Stimulated activated memory B cell treated with anti-CD40 and anti-IgM and Interleukin-4, amounts not matched to agents 10 μg/mL and 1 μg/mL and 100 μg/mL, for 72 hours (primary cell): Measurements from ENCODE around the gene HYDIN.
"Not testable (repeated sequence)": the region's sequence is repeated elsewhere in the genome, so short reads cannot be mapped to it uniquely, and the experiment has no call there.

ENCODE experiments used
- ATAC-seq: fragments of 150-1000 bp; cut with Tn5 transposase; 2 replicates; pipeline ENCODE4 v1.10.0; 2021
- H3K27ac Mint-ChIP-seq: one replicate; pipeline ENCODE4 v1.8.0; 2022; ENCODE audit warnings: mild to moderate bottlenecking, mixed read lengths
- H3K27me3 Mint-ChIP-seq: one replicate; pipeline ENCODE4 v1.8.0; 2022; ENCODE audit warnings: mixed read lengths
- H3K36me3 Mint-ChIP-seq: one replicate; pipeline ENCODE4 v1.8.0; 2022; ENCODE audit warnings: mixed read lengths
- H3K4me1 Mint-ChIP-seq: one replicate; pipeline ENCODE4 v1.8.0; 2022; ENCODE audit warnings: mixed read lengths
- H3K4me3 Mint-ChIP-seq: one replicate; pipeline ENCODE4 v1.8.0; 2022; ENCODE audit warnings: mild to moderate bottlenecking, moderate library complexity, mixed read lengths
- H3K9me3 Mint-ChIP-seq: one replicate; pipeline ENCODE4 v1.8.0; 2022; ENCODE audit warnings: mixed read lengths

Gene HYDIN

GRCh38 chr16:71009440-71010223 lies 220.9 kb downstream of the HYDIN start:
- H3K27ac Mint-ChIP-seq, H3K4me1 Mint-ChIP-seq, H3K4me3 Mint-ChIP-seq, H3K9me3 Mint-ChIP-seq, ATAC-seq, H3K36me3 Mint-ChIP-seq, H3K27me3 Mint-ChIP-seq: not testable (repeated sequence)

- H3K4me1 Mint-ChIP-seq, H3K4me3 Mint-ChIP-seq, H3K36me3 Mint-ChIP-seq, H3K9me3 Mint-ChIP-seq, H3K27me3 Mint-ChIP-seq, H3K27ac Mint-ChIP-seq: not testable (repeated sequence)
- peak; percentile 27 for ATAC-seq
These were observed 224.0 kb downstream of the HYDIN start for GRCh38 chr16:71006516-71006915.

GRCh38 chr16:70999735-71000134 lies 230.8 kb downstream of the HYDIN start:
- not testable (repeated sequence) for H3K27ac Mint-ChIP-seq

GRCh38 chr16:70995799-70996198 lies 234.7 kb downstream of the HYDIN start:
- not testable (repeated sequence) for H3K36me3 Mint-ChIP-seq, H3K27me3 Mint-ChIP-seq, H3K27ac Mint-ChIP-seq, ATAC-seq, H3K4me3 Mint-ChIP-seq, H3K9me3 Mint-ChIP-seq, H3K4me1 Mint-ChIP-seq

More at GRCh38 chr16:70999735-71000134, 230.8 kb downstream of the HYDIN start:
- H3K36me3 Mint-ChIP-seq, ATAC-seq, H3K9me3 Mint-ChIP-seq, H3K27me3 Mint-ChIP-seq, H3K4me1 Mint-ChIP-seq, H3K4me3 Mint-ChIP-seq: not testable (repeated sequence)

GRCh38 chr16:70992511-70992910 lies 238.0 kb downstream of the HYDIN start:
- not testable (repeated sequence) for H3K4me3 Mint-ChIP-seq, H3K4me1 Mint-ChIP-seq, H3K27me3 Mint-ChIP-seq, ATAC-seq, H3K9me3 Mint-ChIP-seq, H3K27ac Mint-ChIP-seq, H3K36me3 Mint-ChIP-seq

- ATAC-seq, H3K27me3 Mint-ChIP-seq, H3K36me3 Mint-ChIP-seq, H3K9me3 Mint-ChIP-seq, H3K4me3 Mint-ChIP-seq, H3K4me1 Mint-ChIP-seq, H3K27ac Mint-ChIP-seq: not testable (repeated sequence)
These were observed 243.4 kb downstream of the HYDIN start for GRCh38 chr16:70987019-70987715.

GRCh38 chr16:70984675-70985074 lies 245.8 kb downstream of the HYDIN start:
- not testable (repeated sequence) for H3K4me1 Mint-ChIP-seq, H3K27ac Mint-ChIP-seq

GRCh38 chr16:70968332-70968731 lies 262.2 kb downstream of the HYDIN start:
- not testable (repeated sequence) for H3K4me1 Mint-ChIP-seq, H3K36me3 Mint-ChIP-seq, H3K27ac Mint-ChIP-seq, H3K9me3 Mint-ChIP-seq, H3K27me3 Mint-ChIP-seq, H3K4me3 Mint-ChIP-seq, ATAC-seq

More at GRCh38 chr16:70984675-70985074, 245.8 kb downstream of the HYDIN start:
- H3K9me3 Mint-ChIP-seq, H3K36me3 Mint-ChIP-seq, ATAC-seq, H3K4me3 Mint-ChIP-seq, H3K27me3 Mint-ChIP-seq: not testable (repeated sequence)

GRCh38 chr16:70960169-70960568 lies 270.4 kb downstream of the HYDIN start:
- not testable (repeated sequence) for H3K4me3 Mint-ChIP-seq, H3K9me3 Mint-ChIP-seq, H3K27ac Mint-ChIP-seq, H3K4me1 Mint-ChIP-seq, ATAC-seq, H3K36me3 Mint-ChIP-seq, H3K27me3 Mint-ChIP-seq

- ATAC-seq, H3K27ac Mint-ChIP-seq, H3K27me3 Mint-ChIP-seq, H3K9me3 Mint-ChIP-seq, H3K4me3 Mint-ChIP-seq, H3K36me3 Mint-ChIP-seq, H3K4me1 Mint-ChIP-seq: not testable (repeated sequence)
These were observed 275.6 kb downstream of the HYDIN start for GRCh38 chr16:70954922-70955321.

- not testable (repeated sequence) for H3K4me3 Mint-ChIP-seq, H3K9me3 Mint-ChIP-seq, H3K27me3 Mint-ChIP-seq, ATAC-seq, H3K4me1 Mint-ChIP-seq, H3K36me3 Mint-ChIP-seq, H3K27ac Mint-ChIP-seq
These were observed 276.7 kb downstream of the HYDIN start for GRCh38 chr16:70953824-70954223.

- not testable (repeated sequence) for ATAC-seq, H3K27ac Mint-ChIP-seq, H3K27me3 Mint-ChIP-seq, H3K9me3 Mint-ChIP-seq, H3K4me3 Mint-ChIP-seq, H3K4me1 Mint-ChIP-seq, H3K36me3 Mint-ChIP-seq
These were observed 287.0 kb downstream of the HYDIN start for GRCh38 chr16:70943551-70943950.

GRCh38 chr16:70939690-70940359 lies 290.7 kb downstream of the HYDIN start:
- H3K4me1 Mint-ChIP-seq, H3K36me3 Mint-ChIP-seq, H3K27me3 Mint-ChIP-seq, H3K4me3 Mint-ChIP-seq, H3K9me3 Mint-ChIP-seq, ATAC-seq, H3K27ac Mint-ChIP-seq: not testable (repeated sequence)

- H3K27me3 Mint-ChIP-seq, H3K27ac Mint-ChIP-seq, ATAC-seq, H3K4me3 Mint-ChIP-seq, H3K4me1 Mint-ChIP-seq, H3K36me3 Mint-ChIP-seq, H3K9me3 Mint-ChIP-seq: not testable (repeated sequence)
These were observed 293.6 kb downstream of the HYDIN start for GRCh38 chr16:70936781-70937525.

GRCh38 chr16:70935325-70935724 lies 295.2 kb downstream of the HYDIN start:
- ATAC-seq, H3K27ac Mint-ChIP-seq: not testable (repeated sequence)

More at GRCh38 chr16:70935325-70935724, 295.2 kb downstream of the HYDIN start:
- not testable (repeated sequence) for H3K36me3 Mint-ChIP-seq, H3K4me1 Mint-ChIP-seq, H3K9me3 Mint-ChIP-seq, H3K27me3 Mint-ChIP-seq, H3K4me3 Mint-ChIP-seq
